HEK293T (cell line): ENCODE data around the gene PXDN.

Experiments used
- BHLHE40 ChIP-seq: fragments of 450-650 bp; IDR thresholded peaks from 2 replicates; pipeline ENCODE4 v1.6.1; 2016; ENCODE audit warnings: mild to moderate bottlenecking, moderate library complexity, borderline replicate concordance
- FOXA1 ChIP-seq: fragments of 450-650 bp; IDR thresholded peaks from 2 replicates; pipeline ENCODE4 v1.6.1; 2016; ENCODE audit warnings: mild to moderate bottlenecking
- FOXK2 ChIP-seq: fragments of 450-650 bp; IDR thresholded peaks from 2 replicates; pipeline ENCODE4 v1.6.1; 2016; ENCODE audit warnings: mild to moderate bottlenecking
- FOXM1 ChIP-seq: fragments of 450-650 bp; IDR thresholded peaks from 2 replicates; pipeline ENCODE4 v1.6.1; 2017; ENCODE audit warnings: mild to moderate bottlenecking, borderline replicate concordance
- HDGF ChIP-seq: fragments of 450-650 bp; IDR thresholded peaks from 2 replicates; pipeline ENCODE4 v1.6.1; 2017; ENCODE audit warnings: antibody characterized with exemption, borderline replicate concordance
- LEF1 ChIP-seq: fragments of 450-650 bp; IDR thresholded peaks from 2 replicates; pipeline ENCODE4 v1.6.1; 2017; ENCODE audit warnings: mild to moderate bottlenecking, borderline replicate concordance
- NFRKB ChIP-seq: fragments of 450-650 bp; IDR thresholded peaks from 2 replicates; pipeline ENCODE4 v1.6.1; 2016; ENCODE audit warnings: mild to moderate bottlenecking, moderate library complexity
- SP1 ChIP-seq: fragments of 450-650 bp; IDR thresholded peaks from 2 replicates; pipeline ENCODE4 v1.6.1; 2017
- SUZ12 ChIP-seq: fragments of 450-650 bp; IDR thresholded peaks from 2 replicates; pipeline ENCODE4 v1.6.1; 2016; ENCODE audit warnings: mild to moderate bottlenecking
- TF ChIP-seq, protein P1 (sequence below): fragments of 450-650 bp; IDR thresholded peaks from 2 replicates; pipeline ENCODE4 v1.6.1; 2016

- no peak for TF ChIP-seq FOXM1
- no peak for TF ChIP-seq HDGF
- TF ChIP-seq FOXK2 = no peak
- no peak for TF ChIP-seq NFRKB
- TF ChIP-seq, protein P1, sequence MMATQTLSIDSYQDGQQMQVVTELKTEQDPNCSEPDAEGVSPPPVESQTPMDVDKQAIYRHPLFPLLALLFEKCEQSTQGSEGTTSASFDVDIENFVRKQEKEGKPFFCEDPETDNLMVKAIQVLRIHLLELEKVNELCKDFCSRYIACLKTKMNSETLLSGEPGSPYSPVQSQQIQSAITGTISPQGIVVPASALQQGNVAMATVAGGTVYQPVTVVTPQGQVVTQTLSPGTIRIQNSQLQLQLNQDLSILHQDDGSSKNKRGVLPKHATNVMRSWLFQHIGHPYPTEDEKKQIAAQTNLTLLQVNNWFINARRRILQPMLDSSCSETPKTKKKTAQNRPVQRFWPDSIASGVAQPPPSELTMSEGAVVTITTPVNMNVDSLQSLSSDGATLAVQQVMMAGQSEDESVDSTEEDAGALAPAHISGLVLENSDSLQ = no peak
- no peak for TF ChIP-seq FOXA1
- no peak for TF ChIP-seq SUZ12
- no peak for TF ChIP-seq SP1
- no peak for TF ChIP-seq BHLHE40
- no peak for TF ChIP-seq LEF1
These were observed 131.8 kb downstream of the PXDN start for GRCh38 chr2:1612391-1613077.
